ENCODE results near the gene ZNF408. TPM values are rescaled to one million over a fixed set of nuclear protein-coding genes. Genes with fewer than 3 reads are reported as not detected.
A peak's percentile ranks its signal among the peaks of the same experiment; 100 is the strongest.

ZNF408 gene
- total RNA-seq, 4 donors from 2014 or later, result 5.2 to 15.1 (median 13.5) TPM

- intact Hi-C loops (cut with DNase I), result no loop called here
- H3K27ac ChIP-seq, result peak overlapping the region; percentile 77 to 90 (median 86)
- no peaks in the 10 kb centered on the region for H3K9me3 ChIP-seq
- peaks cover 43 to 77% (median 44%) of the 10 kb centered on the region in 3 donors for H3K36me3 ChIP-seq
- 0 to 31% methylated on average over 2 to 3 of the region's 4 CpGs for WGBS, 2 donors
- TF ChIP-seq POLR2A (IDR thresholded peaks at IDR 0.05) (no peak), CTCF (IDR thresholded peaks at IDR 0.05) (peak in 3 of 6 experiments; percentile 15 to 52 (median 24))
- H3K27me3 ChIP-seq, result no peaks in the 10 kb centered on the region
- DNase-seq, result no peak
- no peak overlapping the region for H3K4me3 ChIP-seq
- H3K4me1 ChIP-seq, result peaks cover 33 to 68% (median 34%) of the 10 kb centered on the region in 3 donors
Measured at GRCh38 chr11:46675288-46675851, 25.5 kb upstream of the ZNF408 start.

- H3K4me1 ChIP-seq, result peaks cover 30 to 63% (median 34%) of the 10 kb centered on the region in 3 donors
- intact Hi-C loops (cut with DNase I), result no loop called here
- H3K4me3 ChIP-seq, result no peak overlapping the region
- H3K36me3 ChIP-seq, result peaks cover 48 to 77% (median 48%) of the 10 kb centered on the region in 3 donors
- 57 to 71% methylated on average over 7 of the region's 7 CpGs for WGBS, 2 donors
- H3K27ac ChIP-seq, result peak overlapping the region; percentile 77 to 90 (median 86)
- DNase-seq, result no peak
- no peaks in the 10 kb centered on the region for H3K9me3 ChIP-seq
- no peaks in the 10 kb centered on the region for H3K27me3 ChIP-seq
- TF ChIP-seq CTCF (IDR thresholded peaks at IDR 0.05) (no peak), POLR2A (IDR thresholded peaks at IDR 0.05) (no peak)
Measured at GRCh38 chr11:46675949-46676348, 24.9 kb upstream of the ZNF408 start.

GRCh38 chr11:46676436-46677158 is 24.2 kb upstream of the ZNF408 start:
- DNase-seq, result no peak
- peak overlapping the region; percentile 71 to 87 (median 80) for H3K27ac ChIP-seq
- intact Hi-C loops (cut with DNase I), result no loop called here
- peaks cover 51 to 77% (median 55%) of the 10 kb centered on the region in 3 donors for H3K36me3 ChIP-seq
- no peak for TF ChIP-seq POLR2A (IDR thresholded peaks at IDR 0.05)
- no peak for TF ChIP-seq CTCF (IDR thresholded peaks at IDR 0.05)
- WGBS, 2 donors, result 61 to 64% methylated on average over 13 to 14 of the region's 15 CpGs
- no peaks in the 10 kb centered on the region for H3K27me3 ChIP-seq
- H3K4me1 ChIP-seq, result peaks cover 29 to 59% (median 34%) of the 10 kb centered on the region in 3 donors
- no peaks in the 10 kb centered on the region for H3K9me3 ChIP-seq
- H3K4me3 ChIP-seq, result no peak overlapping the region

GRCh38 chr11:46677169-46677568 is 23.7 kb upstream of the ZNF408 start:
- Histone ChIP-seq H3K4me3 (no peak overlapping the region), H3K9me3 (no peaks in the 10 kb centered on the region), H3K27me3 (no peaks in the 10 kb centered on the region), H3K4me1 (peaks cover 29 to 53% (median 34%) of the 10 kb centered on the region in 3 donors), H3K27ac (peak overlapping the region; percentile 36 to 87 (median 78)), H3K36me3 (peaks cover 53 to 77% (median 61%) of the 10 kb centered on the region in 3 donors)
- intact Hi-C loops (cut with DNase I), result no loop called here
- DNase-seq, result no peak
- TF ChIP-seq CTCF (IDR thresholded peaks at IDR 0.05), result no peak
- no peak for TF ChIP-seq POLR2A (IDR thresholded peaks at IDR 0.05)
- 76 to 89% methylated on average over 8 of the region's 8 CpGs for WGBS, 2 donors

Measured in esophagus squamous epithelium (tissue), 5 donors.